ENCODE results near the gene PSMB5.

Gene PSMB5

GRCh38 chr14:23058654-23059504, 24.2 kb upstream of the PSMB5 start:
- no peak for DNase-seq (ENCODE audit: low read depth in 2 of 2)

GRCh38 chr14:23057757-23058653, 23.3 kb upstream of the PSMB5 start:
- peak; percentile 68 to 77 for DNase-seq (ENCODE audit: low read depth in 2 of 2)

- DNase-seq (ENCODE audit: low read depth in 2 of 2): peak; percentile 54 to 60
Observed at GRCh38 chr14:23056956-23057756, 22.5 kb upstream of the PSMB5 start, which contains the start of gene CDH24. Gene CDH24 (minus strand): TSS chr14:23057520. CDS start chr14:23055733, 1,787 bp downstream.

GRCh38 chr14:23056145-23056955, 21.6 kb upstream of the PSMB5 start:
- DNase-seq (ENCODE audit: low read depth in 2 of 2): peak; percentile 43 to 49

- no peak for DNase-seq (ENCODE audit: low read depth in 2 of 2)
Observed at GRCh38 chr14:23055621-23056144, 21.0 kb upstream of the PSMB5 start.

- no peak for DNase-seq (ENCODE audit: low read depth in 2 of 2)
Observed at GRCh38 chr14:23055147-23055550, 20.4 kb upstream of the PSMB5 start.

- DNase-seq (ENCODE audit: low read depth in 2 of 2): peak in 1 of 2 donors; percentile 19
Observed at GRCh38 chr14:23054000-23054811, 19.5 kb upstream of the PSMB5 start.

- no peak for DNase-seq (ENCODE audit: low read depth in 2 of 2)
Observed at GRCh38 chr14:23053426-23053825, 18.7 kb upstream of the PSMB5 start.

GRCh38 chr14:23052671-23053070, 18.0 kb upstream of the PSMB5 start:
- DNase-seq (ENCODE audit: low read depth in 2 of 2): no peak

GRCh38 chr14:23052182-23052623, 17.5 kb upstream of the PSMB5 start:
- no peak for DNase-seq (ENCODE audit: low read depth in 2 of 2)

GRCh38 chr14:23051141-23052057, 16.7 kb upstream of the PSMB5 start:
- no peak for DNase-seq (ENCODE audit: low read depth in 2 of 2)

GRCh38 chr14:23049011-23049410, 14.3 kb upstream of the PSMB5 start:
- no peak for DNase-seq (ENCODE audit: low read depth in 2 of 2)

- no peak for DNase-seq (ENCODE audit: low read depth in 2 of 2)
Observed at GRCh38 chr14:23047751-23048693, 13.3 kb upstream of the PSMB5 start.

- DNase-seq (ENCODE audit: low read depth in 2 of 2): no peak
Observed at GRCh38 chr14:23047034-23047634, 12.4 kb upstream of the PSMB5 start.

- DNase-seq (ENCODE audit: low read depth in 2 of 2): no peak
Observed at GRCh38 chr14:23045419-23046357, 11.0 kb upstream of the PSMB5 start.

GRCh38 chr14:23044840-23045239, 10.1 kb upstream of the PSMB5 start:
- no peak for DNase-seq (ENCODE audit: low read depth in 2 of 2)
